HCT116 (cell line): ENCODE results near the gene PHF21A. TPM values are rescaled to one million over a fixed set of nuclear protein-coding genes. Genes with fewer than 3 reads are reported as not detected.

Experiments
- ATAC-seq: fragments of 200-7000 bp; cut with Tn5 transposase; 2 replicates; pipeline ENCODE4 v1.9.1; 2020; ENCODE audit warnings: mild to moderate bottlenecking, moderate library complexity
- BruUV-seq: library from RNA; stranded (reverse); fragments of 400-500 nt; replicated peaks from 2 replicates; lab custom pipeline; 2021; lab: Mats Ljungman, UMichigan
- CTCF ChIA-PET: fragments of 300-600 bp; sonication (Branson Sonifier 250); formaldehyde crosslinking; loops from one replicate; lab custom pipeline; 2021; ENCODE audit warnings: antibody characterized with exemption; lab: Charles Lee
- POLR2A ChIA-PET: fragments of 300-600, 350-600 bp; sonication (Branson Sonifier 250); formaldehyde crosslinking; loops from one replicate; lab custom pipeline; 2021; ENCODE audit warnings: antibody characterized with exemption; lab: Charles Lee
- RAD21 ChIA-PET, 2 experiments: fragments of 300-600 bp; sonication (Branson Sonifier 250); formaldehyde crosslinking; loops; one replicate each; lab custom pipeline; 2023; ENCODE audit warnings: low total read pairs in 2 of 2; ENCODE audit not compliant: uncharacterized antibody in 2 of 2, unreplicated experiment in 2 of 2, low non-redundant PET in 1 of 2; lab: Charles Lee
- DNase-seq: peaks from one replicate; pipeline ENCODE4 v3.0.0-alpha.2; 2010; ENCODE audit warnings: low read depth, low spot score
- H2AFZ ChIP-seq: fragments of 200-600 bp; shearing (Covaris generic), sonication (generic); 2 replicates; pipeline ENCODE4 v1.6.1; 2017; ENCODE audit warnings: low read depth, mixed run types, mixed read lengths, antibody characterized with exemption, low read length; ENCODE audit not compliant: poor library complexity, severe bottlenecking
- H3K27ac ChIP-seq: 2 replicates; pipeline ENCODE4 v1.5.1; 2012; ENCODE audit warnings: low read depth, low read length
- H3K27me3 ChIP-seq: fragments of 200-600 bp; sonication (generic); 2 replicates; pipeline ENCODE4 v1.6.1; 2016; ENCODE audit warnings: mixed run types, low read length, mixed read lengths; ENCODE audit not compliant: insufficient read depth
- H3K36me3 ChIP-seq, 2 experiments: fragments of 200-500 bp in 1 of 2; fragments of 200-600 bp in 1 of 2; sonication (Bioruptor generic) in 1 of 2; sonication (generic) in 1 of 2; 2 replicates each; pipeline versions ENCODE4 v1.5.1 to v1.6.1; 2014 to 2016; ENCODE audit warnings: low read length in 2 of 2, inconsistent platforms in 1 of 2, mixed read lengths in 1 of 2, mixed run types in 1 of 2; ENCODE audit not compliant: insufficient read depth in 2 of 2, control insufficient read depth in 1 of 2
- H3K4me1 ChIP-seq, 2 experiments: fragments of 200-600 bp in 1 of 2; sonication (generic) in 1 of 2; 2 replicates each; pipeline versions ENCODE4 v1.5.1 to v1.6.1; 2012 to 2017; ENCODE audit warnings: low read length in 2 of 2, inconsistent platforms in 1 of 2, mild to moderate bottlenecking in 1 of 2, mixed read lengths in 1 of 2, mixed run types in 1 of 2, moderate library complexity in 1 of 2; ENCODE audit not compliant: insufficient read depth in 2 of 2, control insufficient read depth in 1 of 2
- H3K4me2 ChIP-seq: fragments of 200-600 bp; sonication (generic); 2 replicates; pipeline ENCODE4 v1.6.1; 2017; ENCODE audit warnings: mixed run types, low read length, mixed read lengths
- H3K4me3 ChIP-seq, 2 experiments: fragments of 200-600 bp in 1 of 2; sonication (generic) in 1 of 2; replicated peaks in 1 of 2; 2 replicates each; pipeline ENCODE4 v1.5.1; 2011 to 2016; ENCODE audit warnings: low read length in 2 of 2, control low read depth in 1 of 2, low read depth in 1 of 2, mild to moderate bottlenecking in 1 of 2, mixed read lengths in 1 of 2, mixed run types in 1 of 2
- H3K79me2 ChIP-seq: fragments of 200-600 bp; sonication (generic); 2 replicates; pipeline ENCODE4 v1.6.1; 2017; ENCODE audit warnings: mild to moderate bottlenecking, mixed run types, low read length, moderate library complexity, mixed read lengths; ENCODE audit not compliant: insufficient read depth
- H3K9ac ChIP-seq: fragments of 200-600 bp; sonication (generic); 2 replicates; pipeline ENCODE4 v1.6.1; 2016; ENCODE audit warnings: low read length, mixed read lengths
- H3K9me2 ChIP-seq: fragments of 200-600 bp; sonication (generic), shearing (Covaris generic); 2 replicates; pipeline ENCODE4 v1.6.1; 2017; ENCODE audit warnings: mixed run types, mild to moderate bottlenecking, moderate library complexity; ENCODE audit not compliant: insufficient read depth
- H3K9me3 ChIP-seq, 2 experiments: fragments of 200-500 bp in 1 of 2; fragments of 200-600 bp in 1 of 2; sonication (Bioruptor generic) in 1 of 2; sonication (generic) in 1 of 2; 2 replicates each; pipeline ENCODE4 v1.6.1; 2014 to 2017; ENCODE audit warnings: low read length in 2 of 2, mixed read lengths in 2 of 2, inconsistent platforms in 1 of 2, low read depth in 1 of 2, mild to moderate bottlenecking in 1 of 2, mixed run types in 1 of 2, moderate library complexity in 1 of 2; ENCODE audit not compliant: control insufficient read depth in 1 of 2, insufficient read depth in 1 of 2
- H4K20me1 ChIP-seq: fragments of 200-600 bp; sonication (generic), shearing (Covaris generic); 2 replicates; pipeline ENCODE4 v1.6.1; 2017; ENCODE audit warnings: mixed run types, mild to moderate bottlenecking, moderate library complexity; ENCODE audit not compliant: insufficient read depth
- ATF3 ChIP-seq: IDR thresholded peaks from 2 replicates; pipeline ENCODE4 v1.6.1; 2012
- CBX3 ChIP-seq: IDR thresholded peaks from 2 replicates; pipeline ENCODE4 v1.6.1; 2012; ENCODE audit warnings: low read depth
- EGR1 ChIP-seq: IDR thresholded peaks from 2 replicates; pipeline ENCODE4 v1.6.1; 2012; ENCODE audit warnings: low read depth
- ELF1 ChIP-seq: IDR thresholded peaks from 2 replicates; pipeline ENCODE4 v1.6.1; 2012; ENCODE audit warnings: low read depth, borderline replicate concordance
- EZH2 ChIP-seq: fragments of 200-600 bp; sonication (generic); IDR thresholded peaks from 2 replicates; pipeline ENCODE4 v1.6.1; 2017; ENCODE audit warnings: antibody characterized with exemption, mixed run types
- JUND ChIP-seq: IDR thresholded peaks from 2 replicates; pipeline ENCODE4 v1.6.1; 2012
- POLR2AphosphoS5 ChIP-seq: IDR thresholded peaks from 2 replicates; pipeline ENCODE4 v1.6.1; 2011; ENCODE audit warnings: mild to moderate bottlenecking, low read depth, low read length, moderate library complexity
- REST ChIP-seq: IDR thresholded peaks from 2 replicates; pipeline ENCODE4 v1.6.1; 2012; ENCODE audit warnings: low read depth
- SP1 ChIP-seq: IDR thresholded peaks from 2 replicates; pipeline ENCODE4 v1.6.1; 2012; ENCODE audit warnings: low read depth
- TCF7L2 ChIP-seq: IDR thresholded peaks from 2 replicates; pipeline ENCODE4 v1.7.0; 2011; ENCODE audit warnings: borderline replicate concordance, inconsistent platforms; ENCODE audit not compliant: insufficient read depth, insufficient read length; ENCODE audit errors: extremely low read depth
- YY1 ChIP-seq: IDR thresholded peaks from 2 replicates; pipeline ENCODE4 v1.6.1; 2011; ENCODE audit warnings: low read length, low read depth, moderate library complexity, mild to moderate bottlenecking; ENCODE audit not compliant: insufficient replicate concordance; ENCODE audit errors: extremely low read depth
- ZFX ChIP-seq: fragments of 450-650 bp; IDR thresholded peaks from 2 replicates; pipeline ENCODE4 v1.6.1; 2017
- ZNF274 ChIP-seq: fragments of 200-500 bp; sonication (Bioruptor generic); IDR thresholded peaks from 2 replicates; pipeline ENCODE4 v1.6.1; 2014; ENCODE audit warnings: mild to moderate bottlenecking, low read depth, low read length, inconsistent platforms
- intact Hi-C: fragments of 100-400 bp; cut with micrococcal nuclease; formaldehyde crosslinking; loops from 2 replicates; pipeline ENCODE4 v1.10.0; 2022
- total RNA-seq: library from RNA; stranded (reverse); gene quantifications from one replicate; pipeline ENCODE4 v1.2.1, GENCODE V29; 2021; ENCODE audit not compliant: unreplicated experiment
- TF ChIP-seq, protein P1 (sequence below), 3 experiments: fragments of 200-600 bp in 1 of 3; sonication (generic) in 1 of 3; IDR thresholded peaks in 2 of 3; conservative IDR thresholded peaks in 1 of 3; 2 replicates each; pipeline ENCODE4 v1.5.1; 2012 to 2017; ENCODE audit warnings: low read depth in 2 of 3, low read length in 2 of 3, antibody characterized with exemption in 1 of 3, borderline replicate concordance in 1 of 3, control low read depth in 1 of 3, mild to moderate bottlenecking in 1 of 3, mixed read lengths in 1 of 3, mixed run types in 1 of 3, moderate library complexity in 1 of 3; ENCODE audit not compliant: insufficient read depth in 1 of 3

The PHF21A gene
- total RNA-seq, 1 experiment from 2014 or later, result 27.0 TPM

- no peaks in the 10 kb centered on the region for H3K36me3 ChIP-seq
- ATAC-seq (no peak), DNase-seq (no peak)
- ChIA-PET CTCF (no interaction called here), RAD21 (no interaction called here), POLR2A (no interaction called here)
- no peaks in the 10 kb centered on the region for H4K20me1 ChIP-seq
- H3K27ac ChIP-seq, result no peak overlapping the region
- H3K9me3 ChIP-seq, result no peaks in the 10 kb centered on the region
- intact Hi-C loops, result no loop called here
- H3K9ac ChIP-seq, result no peak overlapping the region
- no peaks in the 10 kb centered on the region for H3K79me2 ChIP-seq
- H2AFZ ChIP-seq, result no peak overlapping the region
- H3K9me2 ChIP-seq, result no peaks in the 10 kb centered on the region
- no TSS peak for BruUV-seq
- H3K27me3 ChIP-seq, result no peaks in the 10 kb centered on the region
- H3K4me3 ChIP-seq, result no peak overlapping the region
- H3K4me2 ChIP-seq, result no peak overlapping the region
- H3K4me1 ChIP-seq, result no peaks in the 10 kb centered on the region
- TF ChIP-seq YY1 (no peak), TCF7L2 (no peak), JUND (no peak), ZFX (no peak), POLR2AphosphoS5 (no peak), REST (no peak), ELF1 (no peak), ZNF274 (no peak), ATF3 (no peak), EGR1 (no peak), CBX3 (no peak), SP1 (no peak), EZH2 (no peak)
- TF ChIP-seq, protein P1, sequence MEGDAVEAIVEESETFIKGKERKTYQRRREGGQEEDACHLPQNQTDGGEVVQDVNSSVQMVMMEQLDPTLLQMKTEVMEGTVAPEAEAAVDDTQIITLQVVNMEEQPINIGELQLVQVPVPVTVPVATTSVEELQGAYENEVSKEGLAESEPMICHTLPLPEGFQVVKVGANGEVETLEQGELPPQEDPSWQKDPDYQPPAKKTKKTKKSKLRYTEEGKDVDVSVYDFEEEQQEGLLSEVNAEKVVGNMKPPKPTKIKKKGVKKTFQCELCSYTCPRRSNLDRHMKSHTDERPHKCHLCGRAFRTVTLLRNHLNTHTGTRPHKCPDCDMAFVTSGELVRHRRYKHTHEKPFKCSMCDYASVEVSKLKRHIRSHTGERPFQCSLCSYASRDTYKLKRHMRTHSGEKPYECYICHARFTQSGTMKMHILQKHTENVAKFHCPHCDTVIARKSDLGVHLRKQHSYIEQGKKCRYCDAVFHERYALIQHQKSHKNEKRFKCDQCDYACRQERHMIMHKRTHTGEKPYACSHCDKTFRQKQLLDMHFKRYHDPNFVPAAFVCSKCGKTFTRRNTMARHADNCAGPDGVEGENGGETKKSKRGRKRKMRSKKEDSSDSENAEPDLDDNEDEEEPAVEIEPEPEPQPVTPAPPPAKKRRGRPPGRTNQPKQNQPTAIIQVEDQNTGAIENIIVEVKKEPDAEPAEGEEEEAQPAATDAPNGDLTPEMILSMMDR (IDR thresholded peaks at IDR 0.05 in 2 of 3, conservative IDR thresholded peaks at IDR 0.05 in 1 of 3; ENCODE audit: borderline replicate concordance in 1 of 3, insufficient read depth in 1 of 3, low read depth in 2 of 3, low read length in 2 of 3), result no peak
Measured at GRCh38 chr11:46105926-46106325, 15.3 kb downstream of the PHF21A start.
